ENCODE data around the gene GRID2.

The GRID2 gene

DNA sequence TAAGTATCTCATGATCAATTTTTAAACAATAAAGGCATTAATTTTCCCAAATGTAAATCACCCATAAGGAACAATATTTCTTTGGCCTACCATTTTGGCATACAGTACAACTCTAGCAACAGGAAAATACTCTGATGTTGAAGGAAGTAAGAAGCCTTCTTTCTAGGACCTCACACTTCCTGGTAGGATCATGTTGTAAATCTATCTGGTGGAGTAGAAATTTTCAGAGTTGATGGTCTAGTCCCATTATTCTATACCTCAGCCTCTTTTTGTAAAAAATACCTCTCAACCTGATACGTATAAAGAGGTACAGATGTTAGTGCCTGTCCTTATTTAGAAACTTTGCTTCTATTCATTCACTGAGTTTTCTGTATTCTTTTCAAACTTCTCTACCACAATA is 40.2 kb upstream of the GRID2 start:
- TF ChIP-seq TAF1 (IDR thresholded peaks at IDR 0.05; ENCODE audit: borderline replicate concordance, insufficient read depth, low read length) (no peak), FOXP2 (optimal IDR thresholded peaks at IDR 0.05; ENCODE audit: borderline replicate concordance, extremely low read depth, extremely low read length, insufficient read depth) (no peak), SIN3A (IDR thresholded peaks at IDR 0.05; ENCODE audit: borderline replicate concordance, insufficient read depth, low read length) (no peak), POLR2AphosphoS5 (IDR thresholded peaks at IDR 0.05; ENCODE audit: low read depth, low read length) (no peak)
- TF ChIP-seq, protein P1, sequence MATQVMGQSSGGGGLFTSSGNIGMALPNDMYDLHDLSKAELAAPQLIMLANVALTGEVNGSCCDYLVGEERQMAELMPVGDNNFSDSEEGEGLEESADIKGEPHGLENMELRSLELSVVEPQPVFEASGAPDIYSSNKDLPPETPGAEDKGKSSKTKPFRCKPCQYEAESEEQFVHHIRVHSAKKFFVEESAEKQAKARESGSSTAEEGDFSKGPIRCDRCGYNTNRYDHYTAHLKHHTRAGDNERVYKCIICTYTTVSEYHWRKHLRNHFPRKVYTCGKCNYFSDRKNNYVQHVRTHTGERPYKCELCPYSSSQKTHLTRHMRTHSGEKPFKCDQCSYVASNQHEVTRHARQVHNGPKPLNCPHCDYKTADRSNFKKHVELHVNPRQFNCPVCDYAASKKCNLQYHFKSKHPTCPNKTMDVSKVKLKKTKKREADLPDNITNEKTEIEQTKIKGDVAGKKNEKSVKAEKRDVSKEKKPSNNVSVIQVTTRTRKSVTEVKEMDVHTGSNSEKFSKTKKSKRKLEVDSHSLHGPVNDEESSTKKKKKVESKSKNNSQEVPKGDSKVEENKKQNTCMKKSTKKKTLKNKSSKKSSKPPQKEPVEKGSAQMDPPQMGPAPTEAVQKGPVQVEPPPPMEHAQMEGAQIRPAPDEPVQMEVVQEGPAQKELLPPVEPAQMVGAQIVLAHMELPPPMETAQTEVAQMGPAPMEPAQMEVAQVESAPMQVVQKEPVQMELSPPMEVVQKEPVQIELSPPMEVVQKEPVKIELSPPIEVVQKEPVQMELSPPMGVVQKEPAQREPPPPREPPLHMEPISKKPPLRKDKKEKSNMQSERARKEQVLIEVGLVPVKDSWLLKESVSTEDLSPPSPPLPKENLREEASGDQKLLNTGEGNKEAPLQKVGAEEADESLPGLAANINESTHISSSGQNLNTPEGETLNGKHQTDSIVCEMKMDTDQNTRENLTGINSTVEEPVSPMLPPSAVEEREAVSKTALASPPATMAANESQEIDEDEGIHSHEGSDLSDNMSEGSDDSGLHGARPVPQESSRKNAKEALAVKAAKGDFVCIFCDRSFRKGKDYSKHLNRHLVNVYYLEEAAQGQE (IDR thresholded peaks at IDR 0.05; ENCODE audit: insufficient read depth in 1 of 2, low read depth in 2 of 2, low read length in 2 of 2): no peak

- TF ChIP-seq POLR2AphosphoS5 (IDR thresholded peaks at IDR 0.05; ENCODE audit: low read depth, low read length) (no peak), TAF1 (IDR thresholded peaks at IDR 0.05; ENCODE audit: borderline replicate concordance, insufficient read depth, low read length) (no peak), FOXP2 (optimal IDR thresholded peaks at IDR 0.05; ENCODE audit: borderline replicate concordance, extremely low read depth, extremely low read length, insufficient read depth) (no peak)
Observed at GRCh38 chr4:92264163-92264562, 39.6 kb upstream of the GRID2 start.

- no peak for TF ChIP-seq POLR2AphosphoS5 (IDR thresholded peaks at IDR 0.05; ENCODE audit: low read depth, low read length)
- TF ChIP-seq, protein P1 (IDR thresholded peaks at IDR 0.05; ENCODE audit: insufficient read depth in 1 of 2, low read depth in 2 of 2, low read length in 2 of 2): no peak
- no peak for TF ChIP-seq FOXP2 (optimal IDR thresholded peaks at IDR 0.05; ENCODE audit: borderline replicate concordance, extremely low read depth, extremely low read length, insufficient read depth)
- TF ChIP-seq SIN3A (IDR thresholded peaks at IDR 0.05; ENCODE audit: borderline replicate concordance, insufficient read depth, low read length): no peak
- TF ChIP-seq TAF1 (IDR thresholded peaks at IDR 0.05; ENCODE audit: borderline replicate concordance, insufficient read depth, low read length): no peak
Observed at GRCh38 chr4:92265021-92265420, 38.7 kb upstream of the GRID2 start.

- no peak for TF ChIP-seq POLR2AphosphoS5 (IDR thresholded peaks at IDR 0.05; ENCODE audit: low read depth, low read length)
- TF ChIP-seq, protein P1 (IDR thresholded peaks at IDR 0.05; ENCODE audit: insufficient read depth in 1 of 2, low read depth in 2 of 2, low read length in 2 of 2): no peak
- no peak for TF ChIP-seq FOXP2 (optimal IDR thresholded peaks at IDR 0.05; ENCODE audit: borderline replicate concordance, extremely low read depth, extremely low read length, insufficient read depth)
- TF ChIP-seq TAF1 (IDR thresholded peaks at IDR 0.05; ENCODE audit: borderline replicate concordance, insufficient read depth, low read length): no peak
- TF ChIP-seq SIN3A (IDR thresholded peaks at IDR 0.05; ENCODE audit: borderline replicate concordance, insufficient read depth, low read length): no peak
Observed at GRCh38 chr4:92265798-92266197, 38.0 kb upstream of the GRID2 start.

DNA sequence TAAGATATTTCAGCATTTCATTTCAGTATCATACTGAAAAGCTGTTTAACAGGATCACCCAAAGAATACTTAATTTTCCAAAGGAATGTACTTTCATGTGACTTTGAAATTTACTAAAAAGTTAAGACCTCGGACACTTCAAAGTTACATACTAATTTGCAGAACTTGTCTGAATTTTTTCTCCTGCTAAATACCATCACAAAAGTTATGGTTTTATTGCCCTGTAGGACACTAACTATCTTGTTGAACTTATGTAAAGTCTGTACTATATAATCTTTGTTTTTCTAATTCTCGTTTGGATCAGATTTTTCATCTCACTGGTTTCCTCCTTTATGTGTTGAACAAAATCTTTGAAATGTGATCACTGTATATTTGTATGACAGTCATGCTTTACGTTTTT is 37.2 kb upstream of the GRID2 start:
- no peak for TF ChIP-seq TAF1 (IDR thresholded peaks at IDR 0.05; ENCODE audit: borderline replicate concordance, insufficient read depth, low read length)
- TF ChIP-seq, protein P1 (IDR thresholded peaks at IDR 0.05; ENCODE audit: insufficient read depth in 1 of 2, low read depth in 2 of 2, low read length in 2 of 2): no peak
- TF ChIP-seq FOXP2 (optimal IDR thresholded peaks at IDR 0.05; ENCODE audit: borderline replicate concordance, extremely low read depth, extremely low read length, insufficient read depth): no peak
- no peak for TF ChIP-seq POLR2AphosphoS5 (IDR thresholded peaks at IDR 0.05; ENCODE audit: low read depth, low read length)
- no peak for TF ChIP-seq SIN3A (IDR thresholded peaks at IDR 0.05; ENCODE audit: borderline replicate concordance, insufficient read depth, low read length)
